Astrocyte (in vitro differentiated cells and primary cell): Measurements from ENCODE around the gene MXD1. TPM values are rescaled to one million over a fixed set of nuclear protein-coding genes. Genes with fewer than 3 reads are reported as not detected.
A peak's percentile ranks its signal among the peaks of the same experiment; 100 is the strongest.
"Not testable (repeated sequence)": the region's sequence is repeated elsewhere in the genome, so short reads cannot be mapped to it uniquely, and the experiment has no call there.

Experiments used
- DNase-seq: peaks from one replicate; pipeline ENCODE4 v3.0.0-alpha.2; 2010; ENCODE audit warnings: low read depth
- FAIRE-seq: peaks from 2 replicates; lab custom pipeline; 2011; peaks lifted over from hg19 to GRCh38; lab: Jason Lieb, UNC
- H2AFZ ChIP-seq: 2 replicates; pipeline ENCODE4 v1.6.0; 2012; ENCODE audit warnings: low read depth, low read length, inconsistent platforms
- H3K27ac ChIP-seq: 2 replicates; pipeline ENCODE4 v1.5.1; 2011; ENCODE audit warnings: low read depth, low read length, inconsistent platforms
- H3K27me3 ChIP-seq: 2 replicates; pipeline ENCODE4 v1.6.0; 2011; ENCODE audit warnings: low read length, inconsistent platforms; ENCODE audit not compliant: insufficient read depth
- H3K36me3 ChIP-seq: 2 replicates; pipeline ENCODE4 v1.5.1; 2011; ENCODE audit warnings: low read length, inconsistent platforms; ENCODE audit not compliant: insufficient read depth
- H3K4me1 ChIP-seq: 2 replicates; pipeline ENCODE4 v1.5.1; 2011; ENCODE audit warnings: low read length, inconsistent platforms; ENCODE audit not compliant: insufficient read depth
- H3K4me2 ChIP-seq: 2 replicates; pipeline ENCODE4 v1.6.0; 2012; ENCODE audit warnings: low read length, inconsistent platforms
- H3K4me3 ChIP-seq: 2 replicates; pipeline ENCODE4 v1.5.1; 2011; ENCODE audit warnings: low read depth, mild to moderate bottlenecking, low read length, inconsistent platforms; ENCODE audit not compliant: insufficient read depth
- H3K79me2 ChIP-seq: 2 replicates; pipeline ENCODE4 v1.6.0; 2012; ENCODE audit warnings: mild to moderate bottlenecking, low read length, inconsistent platforms; ENCODE audit not compliant: insufficient read depth
- H3K9ac ChIP-seq: 2 replicates; pipeline ENCODE4 v1.6.0; 2012; ENCODE audit warnings: mild to moderate bottlenecking, low read length, inconsistent platforms
- H3K9me3 ChIP-seq: 2 replicates; pipeline ENCODE4 v1.5.1; 2012; ENCODE audit warnings: low read depth, mild to moderate bottlenecking, low read length, inconsistent platforms; ENCODE audit not compliant: insufficient read depth
- H4K20me1 ChIP-seq: 2 replicates; pipeline ENCODE4 v1.6.0; 2012; ENCODE audit warnings: low read length, inconsistent platforms; ENCODE audit not compliant: insufficient read depth
- H3K27ac Mint-ChIP-seq: one replicate; pipeline ENCODE4 v1.8.0; 2021; ENCODE audit warnings: mild to moderate bottlenecking, mixed read lengths; ENCODE audit not compliant: unreplicated experiment
- H3K27me3 Mint-ChIP-seq: one replicate; pipeline ENCODE4 v1.8.0; 2021; ENCODE audit warnings: low read depth, mixed read lengths; ENCODE audit not compliant: unreplicated experiment
- H3K36me3 Mint-ChIP-seq: one replicate; pipeline ENCODE4 v1.8.0; 2021; ENCODE audit warnings: low read depth, mixed read lengths; ENCODE audit not compliant: unreplicated experiment
- H3K4me1 Mint-ChIP-seq: one replicate; pipeline ENCODE4 v1.8.0; 2021; ENCODE audit warnings: low read depth, mixed read lengths; ENCODE audit not compliant: unreplicated experiment
- H3K4me3 Mint-ChIP-seq: one replicate; pipeline ENCODE4 v1.8.0; 2021; ENCODE audit warnings: mild to moderate bottlenecking, moderate library complexity, mixed read lengths; ENCODE audit not compliant: unreplicated experiment
- H3K9me3 Mint-ChIP-seq: one replicate; pipeline ENCODE4 v1.8.0; 2021; ENCODE audit warnings: mild to moderate bottlenecking, mixed read lengths; ENCODE audit not compliant: unreplicated experiment
- CTCF ChIP-seq: IDR thresholded peaks from 2 replicates; pipeline ENCODE4 v1.5.1; 2011; ENCODE audit warnings: low read depth, mild to moderate bottlenecking, inconsistent platforms, low read length, moderate library complexity; ENCODE audit not compliant: insufficient read depth
- EZH2 ChIP-seq: IDR thresholded peaks from 2 replicates; pipeline ENCODE4 v1.6.1; 2012; ENCODE audit warnings: mild to moderate bottlenecking, low read length, inconsistent platforms; ENCODE audit not compliant: insufficient read depth
- total RNA-seq: library from RNA; stranded (reverse); gene quantifications from 2 replicates; pipeline ENCODE4 v1.2.1, GENCODE V29; 2021

MXD1 gene
- total RNA-seq, 1 donor from 2014 or later = 29.2 TPM

GRCh38 chr2:69893684-69894551 lies 21.0 kb upstream of the MXD1 start, which contains the start of gene SNRNP27:
TSS of gene SNRNP27 (plus strand) at chr2:69893956. CDS start at chr2:69893985, 29 bp downstream.
- DNase-seq = peak; percentile 65
- Histone ChIP-seq H3K9me3 (no peaks in the 10 kb centered on the region), H3K4me2 (peak within 1 kb of the TSS; percentile 86), H4K20me1 (no peaks in the 10 kb centered on the region), H3K27ac (peak within 1 kb of the TSS; percentile 93), H3K36me3 (peaks cover 23% of the 10 kb centered on the region), H2AFZ (peak within 1 kb of the TSS; percentile 87), H3K4me1 (peaks cover 7% of the 10 kb centered on the region), H3K79me2 (peaks cover 31% of the 10 kb centered on the region), H3K4me3 (peak within 1 kb of the TSS; percentile 90), H3K9ac (peak within 1 kb of the TSS; percentile 98), H3K27me3 (no peaks in the 10 kb centered on the region)
- H3K4me1 Mint-ChIP-seq = peaks cover 6% of the 10 kb centered on the region
- no peak for TF ChIP-seq EZH2
- no peaks in the 10 kb centered on the region for H3K27me3 Mint-ChIP-seq
- peak within 1 kb of the TSS; percentile 99 for H3K27ac Mint-ChIP-seq
- H3K9me3 Mint-ChIP-seq = peaks cover 6% of the 10 kb centered on the region
- FAIRE-seq = no peak
- H3K4me3 Mint-ChIP-seq = peak within 1 kb of the TSS; percentile 100
- H3K36me3 Mint-ChIP-seq = peaks cover 5% of the 10 kb centered on the region

- Histone ChIP-seq H3K79me2 (peaks cover 37% of the 10 kb centered on the region), H3K36me3 (peaks cover 27% of the 10 kb centered on the region), H3K4me2 (peak overlapping the region; percentile 86), H3K9ac (peak overlapping the region; percentile 98), H3K27ac (peak overlapping the region; percentile 93), H3K4me3 (peak overlapping the region; percentile 90)
- not testable (repeated sequence) for H3K9me3 ChIP-seq, DNase-seq, H3K4me1 ChIP-seq, H3K27ac Mint-ChIP-seq, H3K4me1 Mint-ChIP-seq, H2AFZ ChIP-seq, H3K36me3 Mint-ChIP-seq, H4K20me1 ChIP-seq, H3K27me3 ChIP-seq, FAIRE-seq, H3K27me3 Mint-ChIP-seq, H3K9me3 Mint-ChIP-seq
- H3K4me3 Mint-ChIP-seq = peak overlapping the region; percentile 100
Observed at GRCh38 chr2:69894737-69895136, 20.2 kb upstream of the MXD1 start.

- Histone ChIP-seq H3K36me3 (peaks cover 45% of the 10 kb centered on the region), H3K4me3 (no peak overlapping the region), H4K20me1 (peaks cover 30% of the 10 kb centered on the region), H3K4me2 (no peak overlapping the region), H3K27me3 (no peaks in the 10 kb centered on the region), H3K9me3 (no peaks in the 10 kb centered on the region), H2AFZ (no peak overlapping the region), H3K79me2 (peaks cover 33% of the 10 kb centered on the region), H3K27ac (no peak overlapping the region), H3K4me1 (no peaks in the 10 kb centered on the region), H3K9ac (no peak overlapping the region)
- H3K9me3 Mint-ChIP-seq = no peaks in the 10 kb centered on the region
- H3K4me1 Mint-ChIP-seq = peaks cover 4% of the 10 kb centered on the region
- peaks cover 23% of the 10 kb centered on the region for H3K36me3 Mint-ChIP-seq
- DNase-seq (no peak), FAIRE-seq (no peak)
- TF ChIP-seq CTCF (no peak), EZH2 (no peak)
- no peak overlapping the region for H3K27ac Mint-ChIP-seq
- no peak overlapping the region for H3K4me3 Mint-ChIP-seq
- no peaks in the 10 kb centered on the region for H3K27me3 Mint-ChIP-seq
Observed at GRCh38 chr2:69902213-69902922, 12.5 kb upstream of the MXD1 start.
